GM13976 (cell line): ENCODE results near the gene C18orf54.

ENCODE experiments used
- DNase-seq: peaks from one replicate; pipeline ENCODE4 v3.0.0; 2012; ENCODE audit warnings: low spot score
- CTCF ChIP-seq: IDR thresholded peaks from 2 replicates; pipeline ENCODE4 v1.5.1; 2012; ENCODE audit warnings: borderline replicate concordance, mild to moderate bottlenecking; ENCODE audit not compliant: insufficient read depth; ENCODE audit errors: extremely low read depth, missing control alignments, control extremely low read depth
- in situ Hi-C: fragments of 300-500 bp; cut with MboI; formaldehyde crosslinking; loops from one replicate; pipeline ENCODE4 v1.12.0; 2022; ENCODE audit warnings: low sequenced_read_pairs, mixed read lengths, inconsistent platforms; ENCODE audit not compliant: unreplicated experiment

Gene C18orf54

GRCh38 chr18:54330768-54331548, 26.7 kb upstream of the C18orf54 start:
- in situ Hi-C loops: no loop called here
- TF ChIP-seq CTCF: no peak
- no peak for DNase-seq

GRCh38 chr18:54335638-54336173, 22.0 kb upstream of the C18orf54 start:
- no peak for DNase-seq
- in situ Hi-C loops: no loop called here
- TF ChIP-seq CTCF: no peak

DNA sequence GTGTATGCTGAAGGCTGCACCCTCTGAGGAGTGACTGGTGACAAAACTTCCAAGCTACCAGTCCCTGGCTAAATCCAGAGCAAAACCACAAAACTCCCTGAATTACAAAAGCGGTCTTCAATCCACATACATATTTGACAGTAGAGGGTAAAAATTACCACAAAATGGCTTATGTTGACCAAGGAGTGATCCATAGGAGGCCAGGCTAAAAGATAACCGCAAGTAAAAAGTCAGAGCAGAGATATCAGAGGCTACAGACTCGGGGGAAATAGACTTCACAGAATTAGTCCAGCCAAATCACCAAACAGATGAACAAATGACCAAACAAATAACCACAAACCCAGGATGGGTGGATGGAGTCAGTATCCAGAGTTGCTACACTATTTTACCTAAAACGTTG, 19.5 kb upstream of the C18orf54 start:
- in situ Hi-C loops: no loop called here
- no peak for TF ChIP-seq CTCF
- DNase-seq: no peak

- in situ Hi-C loops: no loop called here
- DNase-seq: no peak
- no peak for TF ChIP-seq CTCF
Measured at GRCh38 chr18:54351186-54351585, 6.5 kb upstream of the C18orf54 start.

- DNase-seq: no peak
- in situ Hi-C loops: no loop called here
- TF ChIP-seq CTCF: no peak
Measured at GRCh38 chr18:54357082-54357659, 535 bp upstream of the C18orf54 start.

- DNase-seq: no peak
- TF ChIP-seq CTCF: no peak
- in situ Hi-C loops: no loop called here
Measured at GRCh38 chr18:54358495-54359040, 862 bp downstream of the C18orf54 start.
